GM18909 (cell line): Measurements from ENCODE around the gene GAS2.

ENCODE experiments used
- ATAC-seq: cut with Tn5 transposase; IDR thresholded peaks from one replicate; pipeline ENCODE4 v1.9.1; 2021; ENCODE audit warnings: mild to moderate bottlenecking; ENCODE audit not compliant: unreplicated experiment, poor library complexity

GAS2 gene

GRCh38 chr11:22670830-22671229 lies 4.4 kb downstream of the GAS2 start:
- peak; percentile 34 for ATAC-seq

GRCh38 chr11:22671751-22672150 lies 5.3 kb downstream of the GAS2 start:
- ATAC-seq: no peak

DNA sequence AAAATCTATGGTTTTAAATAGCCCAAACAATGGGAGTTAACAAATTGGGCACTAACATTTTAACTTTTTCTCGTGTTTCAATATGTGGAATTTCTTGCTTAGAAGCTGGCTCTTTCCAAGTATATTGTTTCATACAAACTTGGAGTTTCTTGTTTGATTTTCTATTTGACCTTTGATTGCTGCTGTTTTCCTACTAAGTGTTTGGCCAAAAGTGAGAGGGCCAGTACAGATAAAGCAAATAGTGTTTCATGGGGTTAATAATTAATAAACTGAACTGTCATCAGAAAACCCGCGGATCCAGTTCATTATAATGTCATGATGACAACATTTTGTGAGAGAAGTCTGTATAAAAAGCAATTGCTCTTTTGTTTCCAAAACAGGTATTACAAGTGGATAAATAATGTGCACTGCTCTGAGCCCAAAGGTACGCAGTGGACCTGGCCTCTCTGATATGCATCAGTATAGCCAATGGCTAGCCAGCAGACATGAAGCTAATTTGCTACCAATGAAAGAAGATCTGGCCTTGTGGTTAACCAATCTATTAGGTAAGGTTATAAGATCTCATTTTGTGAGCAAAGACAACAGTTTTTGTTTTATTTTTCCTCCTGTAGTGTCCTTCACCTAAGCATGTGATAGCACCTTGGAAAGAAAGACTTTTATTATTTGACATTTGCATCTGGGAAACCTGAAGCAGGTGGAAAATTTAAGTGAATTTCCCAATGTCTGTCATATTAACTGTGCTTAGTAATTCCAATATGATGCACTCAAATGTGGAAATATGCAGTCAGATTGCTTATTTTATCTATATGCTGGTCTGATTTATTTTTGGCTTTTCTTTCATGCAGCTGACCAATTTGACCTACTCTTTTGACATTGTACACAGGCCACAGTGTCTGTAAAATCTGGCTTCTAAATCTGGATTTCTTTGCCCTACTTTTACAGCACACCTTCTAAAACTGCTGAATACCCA lies 8.3 kb downstream of the GAS2 start:
- peak; percentile 31 for ATAC-seq

- ATAC-seq: peak; percentile 55
These were observed 10.9 kb downstream of the GAS2 start for GRCh38 chr11:22677153-22677903.

DNA sequence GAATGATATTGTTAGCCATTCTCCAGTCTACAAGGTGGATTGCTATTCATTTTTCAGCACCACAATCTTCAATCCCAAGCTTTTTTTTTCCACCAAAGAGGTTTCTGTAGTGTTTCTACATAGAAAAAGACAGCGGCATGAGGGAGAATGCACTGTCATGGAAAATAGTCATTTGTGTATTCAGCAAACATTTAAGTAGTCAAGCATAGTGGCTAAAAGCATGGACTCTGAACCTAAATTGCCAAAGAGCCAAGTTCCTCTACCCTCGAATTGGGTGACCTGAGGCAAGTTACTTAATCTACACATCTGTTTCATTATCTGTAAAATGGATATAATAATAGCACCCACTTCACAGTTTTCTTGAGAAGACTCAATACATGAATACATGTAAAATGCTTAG lies 14.2 kb downstream of the GAS2 start:
- ATAC-seq: no peak

DNA sequence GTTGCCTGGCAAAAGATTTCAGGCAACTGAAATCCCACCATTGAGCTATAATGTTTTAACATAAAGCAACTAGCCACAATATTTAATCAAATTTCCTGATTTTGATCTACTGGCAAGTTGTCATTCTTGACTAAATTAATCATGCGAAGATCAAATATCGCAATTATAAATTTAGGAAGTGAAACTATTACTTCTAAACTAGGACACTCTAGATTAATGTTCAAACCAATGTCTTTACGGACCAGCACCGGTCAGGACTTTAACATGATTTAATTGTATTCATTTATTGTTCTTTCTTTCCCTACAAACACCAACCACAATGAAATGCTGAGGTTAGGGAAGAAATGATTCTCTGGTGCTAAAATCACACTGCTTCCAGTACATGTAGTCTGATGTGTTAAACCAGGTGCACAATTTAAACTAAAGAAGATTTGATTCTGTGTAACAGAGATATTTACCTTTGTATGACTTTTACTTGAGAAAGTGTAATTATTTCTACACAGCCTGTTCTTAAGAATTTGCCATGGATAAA lies 14.9 kb downstream of the GAS2 start:
- ATAC-seq: peak; percentile 68

DNA sequence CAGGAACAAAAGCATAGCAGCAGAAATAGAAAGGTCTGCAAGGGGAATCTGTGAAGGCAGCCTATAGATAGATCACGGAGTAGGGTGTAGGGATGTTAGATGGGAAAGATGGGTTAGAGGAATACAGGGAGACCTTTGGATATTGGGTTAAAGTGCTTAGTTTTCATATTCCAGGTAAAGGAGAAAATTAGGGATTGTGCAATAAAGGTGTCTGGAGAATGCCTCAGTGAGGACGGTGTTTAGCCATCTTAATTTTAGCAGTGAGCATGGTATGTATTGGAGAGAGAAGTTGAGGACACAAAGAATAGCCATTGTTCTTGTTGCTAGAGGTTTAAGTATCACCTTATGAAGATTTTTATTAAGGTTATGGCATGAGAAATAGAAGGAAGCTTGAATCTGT lies 17.7 kb downstream of the GAS2 start:
- no peak for ATAC-seq

DNA sequence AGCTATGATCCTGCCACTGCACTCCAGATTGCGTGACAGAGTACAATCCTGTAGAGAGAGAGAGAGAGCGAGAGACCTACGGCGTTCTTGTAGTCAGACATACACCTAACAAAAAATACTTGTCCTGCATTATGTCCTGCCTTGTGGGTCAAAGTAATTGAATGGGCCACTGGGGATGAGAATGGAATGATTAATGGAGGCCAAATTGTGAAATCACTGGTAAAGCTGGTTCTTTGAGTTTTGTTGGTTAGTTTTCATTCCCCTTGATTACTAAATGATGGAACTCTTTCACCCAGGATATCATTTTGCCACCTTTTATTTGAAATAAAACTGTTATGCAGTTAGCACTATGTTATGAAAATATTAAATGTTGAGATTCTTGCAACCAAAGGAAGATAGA lies 18.7 kb downstream of the GAS2 start:
- no peak for ATAC-seq

DNA sequence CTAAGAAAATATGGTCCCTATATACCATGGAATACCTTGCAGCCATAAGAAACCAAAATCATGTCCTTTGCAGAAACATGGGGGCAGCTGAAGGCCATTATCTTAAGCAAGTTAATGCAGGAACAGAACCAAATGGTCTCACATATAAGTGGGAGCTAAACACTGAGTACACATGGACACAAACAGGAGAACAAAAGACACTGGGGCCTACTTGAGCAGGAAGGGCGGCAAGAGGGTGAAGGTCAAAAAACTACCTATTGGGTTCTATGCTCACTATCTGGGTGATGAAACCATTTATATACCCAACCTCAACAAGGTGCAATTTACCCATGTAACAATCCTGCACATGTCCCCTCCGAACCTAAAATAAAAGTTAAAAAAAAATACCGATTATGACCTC lies 22.5 kb downstream of the GAS2 start:
- no peak for ATAC-seq

GRCh38 chr11:22690257-22690656 lies 23.8 kb downstream of the GAS2 start:
- no peak for ATAC-seq

DNA sequence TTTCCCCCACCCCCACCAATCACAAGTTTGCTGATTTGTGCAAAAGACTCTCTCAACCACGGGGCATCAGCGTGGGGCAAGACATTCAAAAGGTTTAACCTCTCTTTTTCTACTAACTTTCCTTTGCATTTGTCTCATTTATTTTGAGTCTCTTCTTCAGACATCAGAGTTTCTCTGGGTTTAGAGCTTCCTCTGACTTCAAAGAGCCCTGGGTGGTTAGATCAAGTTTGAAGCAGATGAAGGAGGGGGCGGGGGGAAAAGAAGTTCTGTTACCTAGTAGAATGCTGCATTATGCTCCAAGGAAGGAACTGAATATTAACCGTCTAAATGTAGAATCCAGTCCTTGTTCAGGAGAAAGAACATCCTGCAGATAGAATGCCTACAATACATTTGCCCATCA lies 24.5 kb downstream of the GAS2 start:
- ATAC-seq: no peak

DNA sequence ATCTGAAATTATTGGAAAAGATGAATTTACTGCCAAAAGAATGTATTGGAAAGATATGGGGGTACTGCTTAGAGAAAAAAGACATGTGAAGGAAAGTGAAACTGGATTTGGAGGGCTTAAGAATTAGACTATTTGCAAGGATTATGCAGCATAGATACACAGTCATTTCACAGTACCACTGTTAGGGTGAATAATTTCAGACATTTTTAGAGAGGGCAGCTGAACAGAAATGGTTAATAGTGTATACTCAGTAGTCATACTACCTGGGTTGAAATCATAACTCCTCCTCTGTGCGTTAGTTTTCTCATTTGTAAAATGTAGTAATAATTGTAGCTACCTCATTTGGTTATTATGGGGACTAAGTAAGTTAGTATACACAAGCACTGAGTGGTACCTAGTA lies 33.0 kb downstream of the GAS2 start:
- peak; percentile 78 for ATAC-seq

- no peak for ATAC-seq
These were observed 35.6 kb downstream of the GAS2 start for GRCh38 chr11:22702031-22702430.

GRCh38 chr11:22703040-22703439 lies 36.6 kb downstream of the GAS2 start:
- ATAC-seq: peak; percentile 61

DNA sequence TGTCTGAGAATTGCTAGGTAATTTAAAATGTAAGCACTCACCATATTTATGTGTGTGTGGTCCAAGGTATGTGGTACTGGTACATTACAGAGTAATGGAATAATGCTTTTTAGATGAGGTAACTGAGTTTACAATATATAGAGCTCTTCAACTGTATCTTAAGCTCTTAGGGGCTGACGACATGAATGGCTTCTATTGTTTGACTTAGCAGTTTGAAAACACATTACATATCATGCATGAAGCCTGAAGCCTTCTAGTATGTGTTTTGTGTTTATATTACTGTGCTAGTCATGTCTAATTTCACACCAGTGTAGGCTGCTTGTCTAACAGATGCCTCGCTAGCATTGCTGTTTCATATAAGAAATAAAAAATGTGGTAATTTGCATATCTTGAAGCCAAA lies 37.2 kb downstream of the GAS2 start:
- ATAC-seq: no peak

- no peak for ATAC-seq
These were observed 40.9 kb downstream of the GAS2 start for GRCh38 chr11:22707119-22707899.

DNA sequence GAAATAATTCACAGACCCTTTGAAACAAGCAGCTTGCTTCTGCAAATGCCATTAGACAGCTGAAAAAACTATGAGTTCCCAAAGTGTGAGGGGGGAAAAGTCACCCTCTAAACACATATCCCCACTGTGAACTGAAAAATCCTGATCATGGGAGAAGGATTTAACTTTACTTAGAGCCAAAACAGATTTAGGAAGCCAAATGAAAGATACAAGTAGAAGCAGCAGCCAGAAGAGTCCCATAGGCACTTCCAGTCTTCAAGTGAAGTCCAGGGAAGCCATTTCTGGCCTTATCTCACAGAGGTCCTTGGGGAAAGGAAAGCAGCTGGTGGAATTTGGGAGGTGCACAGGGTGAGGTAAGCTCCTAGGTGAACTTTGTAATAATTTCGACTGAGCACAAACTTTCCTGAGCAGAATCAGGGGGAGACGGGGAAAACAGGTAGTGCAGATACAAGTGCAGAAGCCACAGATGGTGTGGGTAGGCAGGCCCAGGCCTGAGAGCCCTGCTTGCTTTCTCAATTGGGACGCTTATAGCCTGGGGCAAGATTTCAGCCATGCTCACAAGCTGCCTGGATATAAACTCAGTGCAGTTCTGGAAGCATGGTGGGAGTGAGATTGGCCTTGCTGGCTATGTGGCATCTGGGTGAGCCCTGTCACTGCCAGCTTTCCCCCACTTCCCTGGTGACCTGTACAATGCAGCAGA lies 44.8 kb downstream of the GAS2 start:
- no peak for ATAC-seq

GRCh38 chr11:22711880-22712279 lies 45.5 kb downstream of the GAS2 start:
- no peak for ATAC-seq

DNA sequence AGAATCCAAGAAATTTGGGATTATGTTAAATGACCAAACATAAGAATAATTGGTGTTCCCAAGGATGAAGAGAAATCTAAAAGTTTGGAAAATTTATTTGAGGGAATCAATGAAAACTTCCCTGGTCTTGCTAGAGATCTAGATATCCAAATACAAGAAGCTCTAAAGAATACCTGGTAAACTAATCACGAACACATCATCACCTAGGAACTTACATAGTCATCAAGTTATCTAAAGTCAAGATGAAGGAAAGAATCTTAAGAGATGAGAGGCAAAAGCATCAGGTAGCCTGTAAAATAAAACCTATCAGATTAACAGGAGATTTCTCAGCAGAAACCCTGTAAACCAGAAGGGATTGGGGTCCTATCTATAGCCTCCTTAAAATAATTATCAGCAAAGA lies 46.9 kb downstream of the GAS2 start:
- ATAC-seq: no peak

- no peak for ATAC-seq
These were observed 49.6 kb downstream of the GAS2 start for GRCh38 chr11:22715971-22716370.
